ENCODE measurements around the gene ARMC9. TPM values are rescaled to one million over a fixed set of nuclear protein-coding genes. Genes with fewer than 3 reads are reported as not detected.

ARMC9 gene
- total and polyA plus RNA-seq, 11 donors: 0.95 to 4.7 (median 2.4) TPM

DNA sequence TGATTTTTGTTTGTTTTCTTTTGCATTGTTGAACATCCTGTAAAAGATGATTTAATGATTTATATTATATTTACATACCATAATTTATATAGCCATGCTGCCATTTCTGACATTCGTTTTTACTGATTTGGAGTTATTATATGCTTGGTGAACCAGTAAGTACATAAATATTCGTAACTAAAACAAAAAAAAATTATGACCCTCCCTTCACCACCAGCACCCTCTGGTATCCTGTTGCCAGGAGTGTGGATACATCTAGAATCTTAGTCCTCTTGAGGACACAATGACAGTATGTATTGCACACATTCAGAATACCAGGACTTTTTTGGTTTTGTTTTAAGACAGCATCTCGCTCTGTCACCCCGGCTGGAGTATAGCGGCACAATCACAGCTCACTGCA is 153.2 kb downstream of the ARMC9 start:
- Histone ChIP-seq H3K27me3 (no peaks in the 10 kb centered on the region), H3K4me3 (no peak overlapping the region), H3K27ac (no peak overlapping the region), H3K4me1 (peaks cover 0 to 20% (median 5%) of the 10 kb centered on the region in 12 donors), H3K9me3 (no peaks in the 10 kb centered on the region), H3K36me3 (no peaks in the 10 kb centered on the region)
- intact Hi-C loops (cut with DNase I): no loop called here
- 87 to 96% (median 95%) methylated on average over 5 of the region's 5 CpGs for WGBS, 4 donors
- ATAC-seq: no peak
- TF ChIP-seq POLR2A (IDR thresholded peaks at IDR 0.05): no peak
- TF ChIP-seq, protein P1, sequence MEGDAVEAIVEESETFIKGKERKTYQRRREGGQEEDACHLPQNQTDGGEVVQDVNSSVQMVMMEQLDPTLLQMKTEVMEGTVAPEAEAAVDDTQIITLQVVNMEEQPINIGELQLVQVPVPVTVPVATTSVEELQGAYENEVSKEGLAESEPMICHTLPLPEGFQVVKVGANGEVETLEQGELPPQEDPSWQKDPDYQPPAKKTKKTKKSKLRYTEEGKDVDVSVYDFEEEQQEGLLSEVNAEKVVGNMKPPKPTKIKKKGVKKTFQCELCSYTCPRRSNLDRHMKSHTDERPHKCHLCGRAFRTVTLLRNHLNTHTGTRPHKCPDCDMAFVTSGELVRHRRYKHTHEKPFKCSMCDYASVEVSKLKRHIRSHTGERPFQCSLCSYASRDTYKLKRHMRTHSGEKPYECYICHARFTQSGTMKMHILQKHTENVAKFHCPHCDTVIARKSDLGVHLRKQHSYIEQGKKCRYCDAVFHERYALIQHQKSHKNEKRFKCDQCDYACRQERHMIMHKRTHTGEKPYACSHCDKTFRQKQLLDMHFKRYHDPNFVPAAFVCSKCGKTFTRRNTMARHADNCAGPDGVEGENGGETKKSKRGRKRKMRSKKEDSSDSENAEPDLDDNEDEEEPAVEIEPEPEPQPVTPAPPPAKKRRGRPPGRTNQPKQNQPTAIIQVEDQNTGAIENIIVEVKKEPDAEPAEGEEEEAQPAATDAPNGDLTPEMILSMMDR (IDR thresholded peaks at IDR 0.05): no peak
- no peak for DNase-seq

GRCh38 chr2:231353469-231353868 is 155.0 kb downstream of the ARMC9 start:
- WGBS, 4 donors: 94 to 96% (median 96%) methylated on average over 4 to 5 of the region's 6 CpGs
- DNase-seq: no peak
- intact Hi-C loops (cut with DNase I): no loop called here

GRCh38 chr2:231355508-231356465 is 157.4 kb downstream of the ARMC9 start:
- no peaks in the 10 kb centered on the region for H3K9me3 ChIP-seq
- 56 to 59% (median 57%) methylated on average over 26 to 28 of the region's 28 CpGs for WGBS, 4 donors
- ATAC-seq (peak; percentile 28 to 80 (median 70)), DNase-seq (peak in 1 of 5 donors; percentile 59)
- peaks cover 0 to 2% (median 0%) of the 10 kb centered on the region in 9 donors for H3K36me3 ChIP-seq
- H3K27ac ChIP-seq: peak overlapping the region in 9 of 12 donors; percentile 6 to 76 (median 59)
- intact Hi-C loops (cut with DNase I): no loop called here
- TF ChIP-seq, protein P1 (IDR thresholded peaks at IDR 0.05): peak in 2 of 12 donors; percentile 6 to 15
- TF ChIP-seq POLR2A (IDR thresholded peaks at IDR 0.05): no peak
- no peaks in the 10 kb centered on the region for H3K27me3 ChIP-seq
- H3K4me1 ChIP-seq: peaks cover 0 to 12% (median 5%) of the 10 kb centered on the region in 12 donors
- peak overlapping the region in 3 of 12 donors; percentile 4 to 33 (median 12) for H3K4me3 ChIP-seq

More at GRCh38 chr2:231353469-231353868, 155.0 kb downstream of the ARMC9 start:
- ATAC-seq: no peak
- peaks cover 0 to 18% (median 5%) of the 10 kb centered on the region in 12 donors for H3K4me1 ChIP-seq
- no peaks in the 10 kb centered on the region for H3K36me3 ChIP-seq
- no peak overlapping the region for H3K4me3 ChIP-seq
- no peaks in the 10 kb centered on the region for H3K27me3 ChIP-seq
- H3K9me3 ChIP-seq: no peaks in the 10 kb centered on the region
- TF ChIP-seq POLR2A (IDR thresholded peaks at IDR 0.05): no peak
- TF ChIP-seq, protein P1 (IDR thresholded peaks at IDR 0.05): no peak
- no peak overlapping the region for H3K27ac ChIP-seq

DNA sequence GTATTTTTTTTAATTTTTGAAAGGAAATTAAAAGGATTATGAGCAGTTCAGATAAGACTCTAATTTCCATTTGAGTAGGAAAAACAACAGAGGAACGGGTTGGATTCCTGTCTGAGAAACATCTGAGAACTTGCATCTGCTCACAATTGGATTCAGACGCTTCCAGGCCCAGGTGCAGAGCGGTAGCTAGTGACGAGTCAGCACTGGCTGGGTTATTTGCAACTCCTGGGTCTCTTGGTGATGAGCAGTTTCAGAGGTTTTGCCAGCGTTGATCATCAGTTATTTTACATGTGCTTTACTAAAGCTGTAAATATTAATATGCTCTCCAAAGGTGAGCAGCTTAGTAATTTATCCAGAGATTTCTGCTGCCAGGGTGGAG is 158.0 kb downstream of the ARMC9 start:
- Histone ChIP-seq H3K36me3 (peaks cover 0 to 6% (median 0%) of the 10 kb centered on the region in 9 donors), H3K9me3 (no peaks in the 10 kb centered on the region), H3K4me3 (no peak overlapping the region), H3K27me3 (no peaks in the 10 kb centered on the region), H3K27ac (peak overlapping the region in 4 of 12 donors; percentile 38 to 75 (median 66)), H3K4me1 (peaks cover 0 to 18% (median 5%) of the 10 kb centered on the region in 12 donors)
- no peak for DNase-seq
- ATAC-seq: no peak
- intact Hi-C loops (cut with DNase I): no loop called here
- TF ChIP-seq, protein P1 (IDR thresholded peaks at IDR 0.05): no peak
- TF ChIP-seq POLR2A (IDR thresholded peaks at IDR 0.05): no peak
- WGBS, 4 donors: 68 to 83% (median 75%) methylated on average over 5 of the region's 5 CpGs

Data from heart left ventricle (tissue), 16 donors.